Left lung (tissue), 10 donors: ENCODE results near the gene HOXC9. TPM values are rescaled to one million over a fixed set of nuclear protein-coding genes. Genes with fewer than 3 reads are reported as not detected.
A peak's percentile ranks its signal among the peaks of the same experiment; 100 is the strongest.

Source experiments
- ATAC-seq: fragments of 200-7000 bp; cut with Tn5 transposase; one replicate; pipeline ENCODE4 v1.9.1; 2020; ENCODE audit warnings: moderate library complexity
- DNase-seq, 4 donors: peaks; one replicate each; pipeline ENCODE4 v3.0.0-alpha.2; 2013 to 2020
- H3K27ac ChIP-seq, 2 donors: fragments of 200-600 bp; sonication (generic) in 1 of 2; one replicate each; pipeline versions ENCODE4 v1.5.0 to v1.8.0; 2020 to 2021
- H3K27me3 ChIP-seq, 2 donors: fragments of 200-600 bp; sonication (generic) in 1 of 2; one replicate each; pipeline versions ENCODE4 v1.5.0 to v1.8.0; 2020 to 2021
- H3K36me3 ChIP-seq, 2 donors: fragments of 200-600 bp; sonication (generic) in 1 of 2; one replicate each; pipeline versions ENCODE4 v1.5.0 to v1.8.0; 2020 to 2021
- H3K4me1 ChIP-seq, 2 donors: fragments of 200-600 bp; one replicate each; pipeline ENCODE4 v1.8.0; 2021
- H3K4me3 ChIP-seq, 2 donors: fragments of 200-600 bp; sonication (generic) in 1 of 2; one replicate each; pipeline versions ENCODE4 v1.5.0 to v1.8.0; 2020 to 2021; ENCODE audit warnings: mild to moderate bottlenecking in 1 of 2
- H3K9me3 ChIP-seq, 2 donors: fragments of 200-600 bp; sonication (generic) in 1 of 2; one replicate each; pipeline versions ENCODE4 v1.5.0 to v1.8.0; 2020 to 2021
- CTCF ChIP-seq, 2 donors: fragments of 200-600 bp; sonication (generic) in 1 of 2; IDR thresholded peaks; one replicate each; pipeline versions ENCODE4 v1.5.0 to v1.8.0; 2021; ENCODE audit warnings: antibody characterized with exemption in 2 of 2
- intact Hi-C, 2 donors: fragments of 100-400 bp; cut with DNase I; formaldehyde crosslinking; loops; one replicate each; pipeline versions ENCODE4 v1.11.2 to v1.14.2; 2022
- polyA plus RNA-seq, 6 donors: library from polyadenylated mRNA; unstranded; fragments of 120-200 nt; gene quantifications; one replicate each; pipeline ENCODE4 v1.2.1, GENCODE V29; 2013; ENCODE audit not compliant: insufficient read length in 6 of 6
- total RNA-seq, 2 donors: library from RNA; stranded (reverse); fragmentation: NEBNext Ultra II Directional; extraction: Animal tissue kit (Norgen Biotek cat#: 25700); gene quantifications; one replicate each; pipeline ENCODE4 v1.2.1, GENCODE V29; 2021
- donor health status: DM: no; HTN: yes; CAD: no.
- donor health status: DM: no; HTN: no; CAD: no.

HOXC9 gene
- total and polyA plus RNA-seq, 8 donors = 0.30 to 0.91 (median 0.58) TPM; not detected in 1

GRCh38 chr12:54006559-54007220, 6.7 kb downstream of the HOXC9 start:
- no peak overlapping the region for H3K27ac ChIP-seq
- no peak for DNase-seq
- H3K4me1 ChIP-seq = peaks cover 6 to 27% of the 10 kb centered on the region in 2 donors
- H3K4me3 ChIP-seq = peak overlapping the region; percentile 17 to 25
- peaks cover 92 to 98% of the 10 kb centered on the region in 2 donors for H3K27me3 ChIP-seq
- H3K9me3 ChIP-seq = no peaks in the 10 kb centered on the region
- intact Hi-C loops = loop anchor here (5.0 to 10.0 kb wide), 2 partner anchors 188 to 196 kb away; no protein-coding TSS in a partner anchor
- H3K36me3 ChIP-seq = no peaks in the 10 kb centered on the region
- no peak for ATAC-seq
- TF ChIP-seq CTCF (IDR thresholded peaks at IDR 0.05) = no peak

- no peak for DNase-seq
- Histone ChIP-seq H3K9me3 (no peaks in the 10 kb centered on the region), H3K4me3 (no peak overlapping the region), H3K27ac (no peak overlapping the region), H3K36me3 (no peaks in the 10 kb centered on the region), H3K4me1 (peaks cover 6 to 27% of the 10 kb centered on the region in 2 donors), H3K27me3 (peaks cover 93 to 98% of the 10 kb centered on the region in 2 donors)
- ATAC-seq = no peak
- intact Hi-C loops = loop anchor here (5.0 to 10.0 kb wide), 2 partner anchors 187 to 195 kb away; no protein-coding TSS in a partner anchor
- no peak for TF ChIP-seq CTCF (IDR thresholded peaks at IDR 0.05)
Measured at GRCh38 chr12:54007538-54008259, 7.7 kb downstream of the HOXC9 start.

GRCh38 chr12:54008260-54008552, 8.2 kb downstream of the HOXC9 start:
- H3K9me3 ChIP-seq = no peaks in the 10 kb centered on the region
- no peaks in the 10 kb centered on the region for H3K36me3 ChIP-seq
- DNase-seq (no peak), ATAC-seq (no peak)
- peaks cover 92 to 98% of the 10 kb centered on the region in 2 donors for H3K27me3 ChIP-seq
- H3K4me3 ChIP-seq = no peak overlapping the region
- H3K27ac ChIP-seq = no peak overlapping the region
- H3K4me1 ChIP-seq = peaks cover 6 to 27% of the 10 kb centered on the region in 2 donors
- intact Hi-C loops = loop anchor here (5.0 to 10.0 kb wide), 2 partner anchors 187 to 194 kb away; no protein-coding TSS in a partner anchor
- TF ChIP-seq CTCF (IDR thresholded peaks at IDR 0.05) = no peak

GRCh38 chr12:54009171-54010052, 9.5 kb downstream of the HOXC9 start:
- no peak for TF ChIP-seq CTCF (IDR thresholded peaks at IDR 0.05)
- no peak for DNase-seq
- peaks cover 6 to 29% of the 10 kb centered on the region in 2 donors for H3K4me1 ChIP-seq
- H3K4me3 ChIP-seq = no peak overlapping the region
- H3K27me3 ChIP-seq = peaks cover 89 to 98% of the 10 kb centered on the region in 2 donors
- no peaks in the 10 kb centered on the region for H3K36me3 ChIP-seq
- intact Hi-C loops = loop anchor here (5.0 to 10.0 kb wide), 3 partner anchors 183 to 193 kb away; no protein-coding TSS in a partner anchor
- H3K9me3 ChIP-seq = no peaks in the 10 kb centered on the region
- H3K27ac ChIP-seq = no peak overlapping the region
- ATAC-seq = no peak
